Adrenal gland (tissue), 12 donors: ENCODE measurements around the gene CPN2. TPM values are rescaled to one million over a fixed set of nuclear protein-coding genes. Genes with fewer than 3 reads are reported as not detected.

Source experiments
- DNase-seq, 7 donors: peaks; one replicate each; pipeline ENCODE4 v3.0.0-alpha.2; 2019 to 2020
- H3K27ac ChIP-seq, 5 donors: fragments of 200-600 bp; sonication (generic) in 4 of 5; 1 replicate in 3 of 5; 2 replicates in 2 of 5; pipeline versions ENCODE4 v1.5.1 to v1.8.0; 2016 to 2020; ENCODE audit warnings: mild to moderate bottlenecking in 1 of 5
- H3K27me3 ChIP-seq: fragments of 200-600 bp; 2 replicates; pipeline ENCODE4 v1.8.0; 2021
- H3K36me3 ChIP-seq, 2 donors: fragments of 200-600 bp; replicated peaks in 1 of 2; 1 replicate in 1 of 2; 2 replicates in 1 of 2; pipeline versions ENCODE4 v1.5.1 to v1.8.0; 2018 to 2022
- H3K4me1 ChIP-seq, 2 donors: fragments of 200-600 bp; replicated peaks in 1 of 2; 1 replicate in 1 of 2; 2 replicates in 1 of 2; pipeline versions ENCODE4 v1.5.1 to v1.8.0; 2018 to 2021
- H3K4me3 ChIP-seq, 4 donors: fragments of 200-600 bp; sonication (generic) in 3 of 4; one replicate each; pipeline ENCODE4 v1.5.1; 2016 to 2018
- H3K9me3 ChIP-seq, 3 donors: fragments of 200-600 bp; sonication (generic) in 1 of 3; replicated peaks in 1 of 3; 1 replicate in 2 of 3; 2 replicates in 1 of 3; pipeline versions ENCODE4 v1.5.1 to v1.8.0; 2016 to 2021
- CTCF ChIP-seq, 6 experiments: fragments of 450-650 bp in 4 of 6; fragments of 200-600 bp in 2 of 6; sonication (generic) in 1 of 6; IDR thresholded peaks; 1 replicate in 5 of 6; 2 replicates in 1 of 6; pipeline versions ENCODE4 v1.5.1 to v1.8.0; 2016 to 2021; ENCODE audit warnings: antibody characterized with exemption in 6 of 6, mild to moderate bottlenecking in 2 of 6, moderate library complexity in 1 of 6
- POLR2A ChIP-seq, 2 donors: fragments of 450-650 bp; IDR thresholded peaks; one replicate each; pipeline ENCODE4 v1.6.1; 2017; ENCODE audit warnings: antibody characterized with exemption in 2 of 2, mild to moderate bottlenecking in 2 of 2, moderate library complexity in 1 of 2
- WGBS, 4 donors: extraction: QIAGEN DNeasy Blood & Tissue Kit in 2 of 4; methylation state at CpG; one replicate each; pipeline versions ENCODE4 v1.1.5 to v1.1.7; 2013 to 2017; 5-methylcytosine and 5-hydroxymethylcytosine counted together
- intact Hi-C, 2 donors: fragments of 100-400 bp; cut with DNase I; formaldehyde crosslinking; loops; one replicate each; pipeline versions ENCODE4 v1.14.1 to v1.15.0; 2022 to 2023
- polyA plus RNA-seq, 3 donors: library from polyadenylated mRNA; stranded (reverse); fragments of 200-250 nt in 2 of 3; fragments of 350-450 nt in 1 of 3; fragmentation: Illumina TruSeq in 1 of 3; extraction: RNeasy Lipid Tissue Mini Kit (QIAGEN cat#74804) in 1 of 3; gene quantifications; one replicate each; pipeline ENCODE4 v1.2.3, GENCODE V29; 2013 to 2014
- total RNA-seq, 9 donors: library from RNA; depleted of rRNA in 4 of 9; stranded (reverse); fragments of >200 nt in 4 of 9; fragments of 120-200 nt in 1 of 9; fragmentation: NEBNext Ultra II Directional in 1 of 9; extraction: Animal tissue kit (Norgen Biotek cat#: 25700) in 1 of 9; gene quantifications; one replicate each; pipeline versions ENCODE4 v1.1.0 to v1.2.4, GENCODE V29; 2013 to 2023
- donor health status: healthy with polysubstance abuse.
- donor health status: Bipolar disorder and iron deficiency.
- donor health status: DM: yes; HTN: yes; CAD: no.
- donor health status: DM: no; HTN: no; CAD: no.
- donor health status: DM: no; HTN: no; CAD: no.
- donor health status: DM: yes; HTN: yes; CAD: no.

Gene CPN2
- total and polyA plus RNA-seq, 12 donors: 0.32 to 14.3 (median 3.1) TPM

- H3K4me3 ChIP-seq: no peak overlapping the region
- no peak overlapping the region for H3K27ac ChIP-seq
- peaks cover 4% of the 10 kb centered on the region for H3K27me3 ChIP-seq
- H3K4me1 ChIP-seq: no peaks in the 10 kb centered on the region
- intact Hi-C loops: no loop called here
- no peaks in the 10 kb centered on the region for H3K9me3 ChIP-seq
- no peaks in the 10 kb centered on the region for H3K36me3 ChIP-seq
- TF ChIP-seq CTCF (IDR thresholded peaks at IDR 0.05) (no peak), POLR2A (IDR thresholded peaks at IDR 0.05) (no peak)
- peak in 1 of 7 donors; percentile 3 for DNase-seq
- 89 to 93% (median 91%) methylated on average over 8 of the region's 8 CpGs for WGBS, 4 donors
These were observed 38.1 kb upstream of the CPN2 start for GRCh38 chr3:194389269-194389668.

GRCh38 chr3:194387926-194388418 lies 36.8 kb upstream of the CPN2 start:
- no peaks in the 10 kb centered on the region for H3K9me3 ChIP-seq
- H3K27me3 ChIP-seq: peaks cover 4% of the 10 kb centered on the region
- no peaks in the 10 kb centered on the region for H3K4me1 ChIP-seq
- no peaks in the 10 kb centered on the region for H3K36me3 ChIP-seq
- peak in 1 of 7 donors; percentile 4 for DNase-seq
- WGBS, 4 donors: 88 to 97% (median 91%) methylated on average over 7 to 8 of the region's 8 CpGs
- intact Hi-C loops: no loop called here
- H3K4me3 ChIP-seq: no peak overlapping the region
- H3K27ac ChIP-seq: no peak overlapping the region
- no peak for TF ChIP-seq CTCF (IDR thresholded peaks at IDR 0.05)
- TF ChIP-seq POLR2A (IDR thresholded peaks at IDR 0.05): no peak

GRCh38 chr3:194387276-194387675 lies 36.1 kb upstream of the CPN2 start:
- TF ChIP-seq POLR2A (IDR thresholded peaks at IDR 0.05) (no peak), CTCF (IDR thresholded peaks at IDR 0.05) (no peak)
- H3K4me1 ChIP-seq: no peaks in the 10 kb centered on the region
- no peak overlapping the region for H3K4me3 ChIP-seq
- DNase-seq: peak in 2 of 7 donors; percentile 4 to 5
- intact Hi-C loops: no loop called here
- H3K9me3 ChIP-seq: no peaks in the 10 kb centered on the region
- no peak overlapping the region for H3K27ac ChIP-seq
- no peaks in the 10 kb centered on the region for H3K36me3 ChIP-seq
- peaks cover 4% of the 10 kb centered on the region for H3K27me3 ChIP-seq
- 89 to 95% (median 92%) methylated on average over 5 to 6 of the region's 6 CpGs for WGBS, 4 donors

GRCh38 chr3:194386648-194387047 lies 35.5 kb upstream of the CPN2 start:
- H3K4me3 ChIP-seq: no peak overlapping the region
- no peak for TF ChIP-seq CTCF (IDR thresholded peaks at IDR 0.05)
- TF ChIP-seq POLR2A (IDR thresholded peaks at IDR 0.05): no peak
- no peak for DNase-seq
- no peak overlapping the region for H3K27ac ChIP-seq
- no peaks in the 10 kb centered on the region for H3K9me3 ChIP-seq
- peaks cover 4% of the 10 kb centered on the region for H3K27me3 ChIP-seq
- 51 to 75% (median 65%) methylated on average over 7 of the region's 7 CpGs for WGBS, 4 donors
- intact Hi-C loops: no loop called here
- H3K4me1 ChIP-seq: no peaks in the 10 kb centered on the region
- no peaks in the 10 kb centered on the region for H3K36me3 ChIP-seq
